ENCODE results near the gene PLD1. TPM values are rescaled to one million over a fixed set of nuclear protein-coding genes. Genes with fewer than 3 reads are reported as not detected.
A peak's percentile ranks its signal among the peaks of the same experiment; 100 is the strongest.
"Not testable (repeated sequence)": the region's sequence is repeated elsewhere in the genome, so short reads cannot be mapped to it uniquely, and the experiment has no call there.

Gene PLD1
- total RNA-seq, 1 donor from 2014 or later = 0.21 TPM

GRCh38 chr3:171747223-171747920, 62.9 kb downstream of the PLD1 start:
- no peak overlapping the region for H2AFZ ChIP-seq (replicated peaks)
- H3K4me1 ChIP-seq = no peaks in the 10 kb centered on the region
- no peaks in the 10 kb centered on the region for H3F3A ChIP-seq (ENCODE audit: low read depth)
- H3K4me2 ChIP-seq = no peak overlapping the region
- Mint-ChIP-seq H3K9me3 (peaks cover 8% of the 10 kb centered on the region), H3K27ac (peak overlapping the region; percentile 84), H3K4me1 (peaks cover 19% of the 10 kb centered on the region), H3K4me3 (no peak overlapping the region), H3K27me3 (ENCODE audit: insufficient read depth, low read depth) (peaks cover 4% of the 10 kb centered on the region), H3K36me3 (peaks cover 2% of the 10 kb centered on the region)
- H3K27me3 ChIP-seq = no peaks in the 10 kb centered on the region
- H3K9ac ChIP-seq = no peak overlapping the region
- no peaks in the 10 kb centered on the region for H4K20me1 ChIP-seq (ENCODE audit: low read depth)
- H3K9me3 ChIP-seq (ENCODE audit: low read depth) = no peaks in the 10 kb centered on the region
- no peaks in the 10 kb centered on the region for H3K79me2 ChIP-seq (ENCODE audit: low read depth)
- H3K27ac ChIP-seq = no peak overlapping the region
- no peaks in the 10 kb centered on the region for H3K36me3 ChIP-seq
- H3K4me3 ChIP-seq = no peak overlapping the region
- DNase-seq (ENCODE audit: low spot score) = no peak
- TF ChIP-seq EZH2phosphoT487 (IDR thresholded peaks at IDR 0.05) = no peak
- TF ChIP-seq CTCF (IDR thresholded peaks at IDR 0.05) = no peak
- no peak for TF ChIP-seq EZH2 (IDR thresholded peaks at IDR 0.05)

DNA sequence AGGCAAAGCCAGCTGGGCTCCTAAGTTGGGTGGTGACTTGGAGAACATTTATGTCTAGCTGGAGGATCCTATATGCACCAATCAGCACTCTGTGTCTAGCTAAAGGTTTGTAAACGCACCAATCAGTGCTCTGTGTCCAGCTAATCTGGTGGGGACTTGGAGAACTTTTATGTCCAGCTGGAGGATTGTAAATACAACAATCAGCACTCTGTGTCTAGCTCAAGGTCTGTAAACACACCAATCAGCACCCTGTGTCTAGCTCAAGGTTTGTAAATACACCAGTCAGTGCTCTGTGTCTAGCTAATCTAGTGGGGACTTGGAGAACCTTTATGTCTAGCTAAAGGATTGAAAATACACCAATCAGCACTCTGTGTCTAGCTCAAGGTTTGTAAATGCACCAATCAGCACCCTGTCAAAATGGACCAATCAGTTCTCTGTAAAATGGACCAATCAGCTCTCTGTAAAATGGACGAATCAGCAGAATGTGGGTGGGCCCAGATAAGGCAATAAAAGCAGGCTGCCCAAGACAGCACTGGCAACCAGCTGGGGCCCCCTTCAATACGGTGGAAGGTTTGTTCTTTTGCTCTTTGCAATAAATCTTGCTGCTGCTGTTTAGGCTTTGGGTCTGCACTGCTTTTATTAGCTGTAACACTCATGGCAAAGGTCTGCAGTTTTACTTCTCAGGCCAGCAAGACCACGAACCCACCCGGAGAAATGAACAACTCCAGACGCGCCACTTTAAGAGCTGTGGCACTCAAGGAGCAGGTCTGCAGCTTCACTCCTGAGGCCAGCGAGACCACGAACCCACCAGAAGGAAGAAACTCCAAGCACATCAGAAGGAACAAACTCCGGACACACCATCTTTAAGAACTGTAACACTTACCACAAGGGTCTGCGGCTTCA, 63.7 kb downstream of the PLD1 start:
- not testable (repeated sequence) for H3K4me3 Mint-ChIP-seq; H3K4me3 ChIP-seq; H3K4me1 ChIP-seq; H3F3A ChIP-seq (ENCODE audit: low read depth); H2AFZ ChIP-seq (replicated peaks); H3K9me3 Mint-ChIP-seq; H3K27ac ChIP-seq; H3K4me2 ChIP-seq; DNase-seq (ENCODE audit: low spot score); H3K36me3 ChIP-seq; H4K20me1 ChIP-seq (ENCODE audit: low read depth); H3K9me3 ChIP-seq (ENCODE audit: low read depth); H3K27me3 ChIP-seq; H3K79me2 ChIP-seq (ENCODE audit: low read depth); H3K36me3 Mint-ChIP-seq; H3K9ac ChIP-seq; H3K27me3 Mint-ChIP-seq (ENCODE audit: insufficient read depth, low read depth)
- H3K4me1 Mint-ChIP-seq = peaks cover 17% of the 10 kb centered on the region
- H3K27ac Mint-ChIP-seq = peak overlapping the region; percentile 84

GRCh38 chr3:171745577-171746319, 64.5 kb downstream of the PLD1 start:
- Mint-ChIP-seq H3K27ac (no peak overlapping the region), H3K9me3 (peaks cover 8% of the 10 kb centered on the region), H3K4me1 (peaks cover 17% of the 10 kb centered on the region), H3K36me3 (peaks cover 2% of the 10 kb centered on the region), H3K27me3 (ENCODE audit: insufficient read depth, low read depth) (peaks cover 4% of the 10 kb centered on the region), H3K4me3 (no peak overlapping the region)
- Histone ChIP-seq H3K9me3 (ENCODE audit: low read depth) (no peaks in the 10 kb centered on the region), H3K27ac (no peak overlapping the region), H3K79me2 (ENCODE audit: low read depth) (no peaks in the 10 kb centered on the region), H3F3A (ENCODE audit: low read depth) (no peaks in the 10 kb centered on the region), H3K36me3 (no peaks in the 10 kb centered on the region), H2AFZ (replicated peaks) (no peak overlapping the region), H3K9ac (no peak overlapping the region), H4K20me1 (ENCODE audit: low read depth) (no peaks in the 10 kb centered on the region), H3K4me2 (no peak overlapping the region), H3K27me3 (no peaks in the 10 kb centered on the region), H3K4me3 (no peak overlapping the region), H3K4me1 (no peaks in the 10 kb centered on the region)
- DNase-seq (ENCODE audit: low spot score) = no peak
- no peak for TF ChIP-seq CTCF (IDR thresholded peaks at IDR 0.05)
- TF ChIP-seq EZH2phosphoT487 (IDR thresholded peaks at IDR 0.05) = no peak
- no peak for TF ChIP-seq EZH2 (IDR thresholded peaks at IDR 0.05)
